KG1 (cell line): ENCODE data around the gene KLHL13.
"Not testable (repeated sequence)": the region's sequence is repeated elsewhere in the genome, so short reads cannot be mapped to it uniquely, and the experiment has no call there.

Experiments
- DNase-seq: peaks from one replicate; lab custom pipeline; 2025; lab: John Stamatoyannopoulos, UW

The KLHL13 gene, protein sequence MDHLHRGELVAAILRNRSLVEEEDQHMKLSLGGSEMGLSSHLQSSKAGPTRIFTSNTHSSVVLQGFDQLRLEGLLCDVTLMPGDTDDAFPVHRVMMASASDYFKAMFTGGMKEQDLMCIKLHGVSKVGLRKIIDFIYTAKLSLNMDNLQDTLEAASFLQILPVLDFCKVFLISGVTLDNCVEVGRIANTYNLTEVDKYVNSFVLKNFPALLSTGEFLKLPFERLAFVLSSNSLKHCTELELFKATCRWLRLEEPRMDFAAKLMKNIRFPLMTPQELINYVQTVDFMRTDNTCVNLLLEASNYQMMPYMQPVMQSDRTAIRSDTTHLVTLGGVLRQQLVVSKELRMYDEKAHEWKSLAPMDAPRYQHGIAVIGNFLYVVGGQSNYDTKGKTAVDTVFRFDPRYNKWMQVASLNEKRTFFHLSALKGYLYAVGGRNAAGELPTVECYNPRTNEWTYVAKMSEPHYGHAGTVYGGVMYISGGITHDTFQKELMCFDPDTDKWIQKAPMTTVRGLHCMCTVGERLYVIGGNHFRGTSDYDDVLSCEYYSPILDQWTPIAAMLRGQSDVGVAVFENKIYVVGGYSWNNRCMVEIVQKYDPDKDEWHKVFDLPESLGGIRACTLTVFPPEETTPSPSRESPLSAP

DNA sequence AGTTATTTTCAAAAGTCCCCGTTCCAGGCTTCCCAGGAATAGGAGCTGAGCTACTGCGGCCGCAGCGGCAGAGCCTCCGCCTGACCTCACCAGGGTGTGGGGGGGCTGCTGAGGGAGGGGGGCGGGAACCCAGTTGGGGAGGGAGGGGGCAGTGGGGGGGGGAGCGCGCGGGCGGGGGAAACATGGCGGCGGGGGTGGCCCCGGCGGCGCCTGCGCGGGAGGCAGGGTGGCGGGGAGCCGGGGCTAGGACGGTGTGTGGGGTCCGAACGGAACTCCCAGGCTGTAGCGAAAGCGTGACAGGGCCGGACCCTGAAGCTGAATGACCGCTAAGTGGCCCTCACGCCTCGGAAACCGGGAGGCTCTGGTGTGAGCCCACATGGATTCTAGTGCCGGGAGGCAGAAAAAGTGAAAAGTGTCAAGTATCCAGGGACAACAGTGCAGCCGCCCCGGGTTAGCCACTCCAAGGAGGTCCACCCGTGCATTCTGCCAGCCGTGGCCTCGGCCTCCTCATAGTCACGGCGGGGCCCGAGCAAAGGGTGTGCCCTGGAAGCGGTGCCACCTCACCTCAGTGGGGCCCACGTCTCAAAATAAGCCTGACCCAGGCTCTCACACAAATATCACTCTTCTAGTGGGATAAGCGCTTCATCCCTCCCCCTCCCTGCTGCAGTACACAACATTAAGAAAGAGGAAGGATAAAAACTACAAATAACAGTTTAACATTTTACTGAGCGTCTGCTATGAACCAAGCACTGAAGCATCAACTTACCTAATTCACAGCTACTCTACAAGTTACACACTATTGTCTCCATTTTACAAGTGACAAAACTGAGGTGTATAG lies at the start of gene KLHL13:
Gene KLHL13, minus strand, starts transcription at position 98 of the 838 bp plus-strand sequence. CDS start 88,337 bp downstream, outside the sequence.
- DNase-seq = no peak

DNA sequence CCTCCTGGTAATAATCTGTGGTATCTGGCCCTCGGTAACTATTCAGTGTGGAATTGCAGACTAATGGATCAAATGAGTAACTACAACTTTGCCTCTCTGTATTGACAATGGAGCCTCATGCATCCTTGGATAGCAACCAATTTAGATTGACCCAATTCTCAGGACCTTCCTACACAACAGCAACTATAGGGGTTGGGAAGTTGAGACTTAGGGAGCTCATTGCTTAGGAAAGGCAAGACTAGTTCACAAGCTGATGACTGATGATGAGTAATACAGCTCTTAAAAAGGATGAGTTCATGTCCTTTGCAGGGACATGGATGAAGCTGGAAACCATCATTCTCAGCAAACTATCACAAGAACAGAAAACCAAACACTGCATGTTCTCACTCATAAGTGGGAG lies 47.5 kb upstream of the KLHL13 start:
- no peak for DNase-seq

DNA sequence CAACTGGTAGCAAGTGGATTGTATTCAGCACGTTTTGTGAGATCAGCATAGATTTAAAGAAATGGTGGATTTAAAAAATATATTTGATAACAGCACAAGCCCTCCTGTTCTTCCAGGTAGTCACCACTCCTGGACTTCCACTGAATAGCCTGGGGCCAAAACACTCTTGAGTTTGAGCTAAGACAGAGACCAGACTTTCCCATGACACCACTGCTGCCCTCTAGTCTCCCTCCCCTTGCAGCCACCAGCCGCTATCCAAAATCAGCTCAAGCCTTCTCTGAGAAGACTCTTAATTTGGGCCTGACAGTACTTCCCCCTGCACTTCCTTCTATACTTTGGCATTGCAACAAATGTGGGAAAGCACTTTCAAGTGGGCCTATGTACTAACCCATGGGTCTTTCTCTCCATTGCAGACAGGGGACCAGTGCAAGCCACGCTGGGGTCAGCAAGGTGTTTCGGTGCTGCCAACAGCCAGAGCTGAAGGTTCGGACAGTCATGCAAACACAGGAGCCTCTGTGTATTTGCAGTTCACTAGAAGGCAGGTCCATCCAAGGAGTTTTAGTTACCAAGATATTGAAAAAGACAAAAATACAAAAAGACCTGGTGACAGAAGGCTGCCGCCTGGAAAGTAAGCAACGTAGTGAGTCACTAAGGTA lies 40.5 kb upstream of the KLHL13 start:
- no peak for DNase-seq

DNA sequence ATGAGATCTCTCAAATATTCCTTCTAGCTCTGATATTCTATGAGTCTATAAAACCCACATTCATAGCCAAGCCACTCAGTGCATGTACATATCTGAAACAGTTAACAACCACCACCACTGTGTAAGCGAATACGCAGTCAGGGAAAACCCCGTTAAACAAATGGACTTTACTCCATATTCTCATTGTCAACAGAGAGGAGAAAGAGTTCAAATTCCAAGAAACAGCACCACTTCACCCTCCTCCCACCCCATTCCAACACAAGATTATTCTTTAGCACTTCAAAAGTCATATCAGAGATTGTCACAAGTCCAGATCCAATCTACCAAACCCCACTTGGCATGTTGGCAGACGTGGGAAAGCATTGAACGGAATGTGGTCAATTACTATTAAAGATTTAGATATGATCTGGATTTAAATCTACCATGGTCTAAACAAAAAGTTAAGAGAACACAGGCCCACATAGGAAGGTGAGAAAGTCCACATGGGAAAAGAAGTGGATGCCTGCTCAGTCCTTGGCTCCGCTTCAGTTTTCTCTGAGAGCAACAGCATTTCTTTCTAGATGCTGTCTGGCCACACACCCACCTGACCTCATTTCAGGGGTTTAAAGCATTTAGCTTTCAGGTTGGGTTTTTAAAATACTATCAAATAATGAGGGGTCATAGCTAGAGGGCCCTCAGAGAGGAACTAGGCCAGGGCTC lies 39.8 kb upstream of the KLHL13 start:
- DNase-seq = no peak

DNA sequence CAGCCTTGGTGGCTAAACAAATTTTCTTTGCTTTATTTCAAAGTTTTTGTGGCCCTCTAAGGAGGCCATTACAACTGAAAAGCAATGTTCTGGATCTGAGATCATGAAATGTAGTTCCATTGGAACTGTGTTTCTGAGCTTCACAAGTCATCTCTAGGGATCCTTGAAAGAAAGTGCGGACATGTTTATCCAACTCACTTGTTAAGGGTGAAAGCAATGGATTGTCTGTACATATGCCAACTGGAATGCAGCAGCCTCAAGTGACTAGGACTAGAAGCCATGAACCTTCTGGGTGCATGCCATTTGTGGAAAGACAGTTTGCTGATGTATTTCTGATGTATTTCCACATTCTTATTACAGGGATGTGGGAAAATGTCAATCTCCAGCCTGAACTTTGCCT lies 36.7 kb upstream of the KLHL13 start:
- DNase-seq = no peak

DNA sequence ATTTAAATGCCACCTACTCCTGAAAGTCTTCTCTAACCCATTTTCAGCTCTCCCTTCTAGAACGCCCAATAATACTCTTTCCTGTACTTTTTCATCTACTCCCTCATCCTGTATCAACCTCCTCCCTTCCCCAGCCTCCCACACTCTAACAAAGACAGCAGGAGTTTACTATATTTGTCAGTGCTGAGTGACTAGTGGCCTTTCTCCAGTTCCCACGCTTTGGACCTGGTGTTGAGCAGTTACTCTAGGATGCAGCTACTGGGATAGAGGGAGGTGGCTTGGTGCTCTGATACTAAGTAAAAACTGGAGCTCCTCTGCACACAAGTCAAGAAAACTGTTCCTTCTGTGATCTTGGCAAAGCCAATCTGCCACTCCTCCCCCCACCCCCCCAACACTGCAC lies 36.1 kb upstream of the KLHL13 start:
- no peak for DNase-seq

DNA sequence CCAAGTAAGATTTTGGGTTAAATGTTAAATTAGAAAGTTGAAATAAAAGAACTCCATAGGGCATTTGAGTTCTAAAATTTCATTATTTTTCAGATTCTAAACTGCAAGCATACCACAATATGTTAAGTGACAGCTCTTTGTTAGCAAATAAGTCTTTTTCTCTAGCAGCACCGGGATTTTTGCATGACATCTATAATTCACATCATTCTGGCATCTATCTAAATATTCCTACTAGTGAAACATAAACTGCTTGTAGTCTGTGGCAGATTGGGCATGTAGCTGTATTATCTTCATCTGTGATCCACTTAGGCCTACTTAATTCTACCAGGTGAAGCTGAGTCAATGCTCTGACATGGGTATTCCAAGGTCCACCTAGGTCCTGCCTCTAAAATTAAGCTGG lies 32.1 kb upstream of the KLHL13 start:
- no peak for DNase-seq

DNA sequence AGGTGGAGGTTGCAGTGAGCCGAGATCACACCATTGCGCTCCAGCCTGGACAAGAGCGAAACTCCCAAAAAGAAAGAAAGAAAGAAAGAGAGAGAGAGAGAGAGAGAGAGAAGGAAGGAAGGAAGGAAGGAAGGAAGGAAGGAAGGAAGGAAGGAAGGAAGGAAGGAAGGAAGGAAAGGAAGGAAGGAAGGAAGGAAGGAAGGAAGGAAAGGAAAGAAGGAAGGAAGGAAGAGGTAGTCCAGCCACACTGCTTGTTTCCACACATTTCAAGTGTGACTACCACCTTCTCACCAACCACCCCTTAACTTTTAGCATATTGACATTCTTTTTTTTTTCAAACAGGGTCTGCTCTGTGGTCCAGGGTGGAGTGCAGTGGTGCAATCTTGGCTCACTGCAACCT lies 31.2 kb upstream of the KLHL13 start:
- not testable (repeated sequence) for DNase-seq

DNA sequence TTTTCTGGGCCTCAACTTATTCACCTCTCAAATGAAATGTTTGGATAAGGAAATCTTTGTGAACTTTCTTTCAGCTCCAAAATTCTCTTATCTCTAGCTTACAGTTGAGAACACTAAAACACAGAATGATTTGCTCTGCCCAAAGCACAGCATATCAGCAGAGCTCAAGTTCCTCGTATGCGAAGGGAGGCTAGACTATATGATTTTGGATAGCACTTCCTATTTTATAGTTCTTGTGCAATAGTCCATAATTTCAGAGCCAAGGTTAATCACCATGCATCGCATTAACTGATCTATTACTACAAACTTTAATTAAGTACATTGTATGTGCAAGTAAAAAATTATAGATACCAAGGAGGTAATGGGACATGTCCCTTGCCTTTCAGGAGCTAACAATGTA lies 27.0 kb upstream of the KLHL13 start:
- no peak for DNase-seq

DNA sequence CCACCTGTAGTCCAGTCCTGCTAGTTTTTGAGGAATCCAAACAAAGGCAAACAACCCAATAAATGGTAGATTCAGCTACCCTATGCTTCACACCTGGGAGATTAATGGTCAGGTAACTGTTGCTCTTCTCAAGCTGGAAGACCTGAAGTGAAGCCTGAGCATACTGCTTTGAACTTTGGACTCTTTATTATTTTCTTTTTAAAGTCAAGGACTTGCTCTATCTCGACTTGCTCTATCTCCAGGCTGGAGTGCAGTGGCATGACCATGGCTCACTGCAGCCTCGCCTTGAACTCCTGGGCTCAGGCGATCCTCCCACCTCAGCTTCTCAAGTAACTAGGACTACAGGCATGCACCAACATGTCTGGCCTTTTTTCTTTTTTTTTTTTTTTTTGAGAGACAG lies 14.7 kb upstream of the KLHL13 start:
- DNase-seq = no peak

DNA sequence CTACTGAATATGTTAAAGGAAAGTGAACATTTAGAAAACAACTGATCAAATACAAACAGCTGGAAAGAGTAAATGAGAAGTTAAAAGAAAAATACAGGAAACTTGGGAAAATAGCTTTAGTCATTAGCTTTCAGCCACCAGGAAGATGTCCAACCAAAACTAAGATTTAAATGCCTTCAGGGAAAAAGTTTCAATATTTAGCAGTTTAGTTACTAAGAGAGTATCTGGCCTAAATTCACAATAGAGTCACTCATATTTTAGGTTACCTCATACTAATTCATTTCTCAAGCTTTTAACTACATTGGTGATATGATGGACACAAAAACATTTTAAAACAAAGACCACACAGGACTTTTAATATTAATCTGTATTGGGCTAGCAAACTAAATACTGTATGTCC lies 13.1 kb upstream of the KLHL13 start:
- no peak for DNase-seq

DNA sequence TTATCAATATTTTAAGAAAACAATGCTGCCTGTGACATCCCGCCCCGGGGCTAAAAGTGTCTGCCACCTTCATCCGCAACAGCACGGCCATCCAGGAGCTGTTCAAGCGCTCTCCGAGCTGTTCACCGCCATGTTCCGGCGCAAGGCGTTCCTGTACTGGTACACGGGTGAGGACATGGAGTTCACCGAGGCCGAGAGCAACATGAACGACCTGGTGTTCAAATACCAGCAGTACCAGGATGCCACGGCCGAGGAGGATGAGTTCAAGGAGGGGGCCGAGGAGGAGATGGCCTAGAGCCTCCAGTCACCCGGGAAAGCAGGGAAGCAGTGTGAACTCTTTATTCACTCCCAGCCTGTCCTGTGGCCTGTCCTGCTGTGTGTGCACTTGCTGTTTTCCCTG lies 12.1 kb upstream of the KLHL13 start:
- DNase-seq = no peak

DNA sequence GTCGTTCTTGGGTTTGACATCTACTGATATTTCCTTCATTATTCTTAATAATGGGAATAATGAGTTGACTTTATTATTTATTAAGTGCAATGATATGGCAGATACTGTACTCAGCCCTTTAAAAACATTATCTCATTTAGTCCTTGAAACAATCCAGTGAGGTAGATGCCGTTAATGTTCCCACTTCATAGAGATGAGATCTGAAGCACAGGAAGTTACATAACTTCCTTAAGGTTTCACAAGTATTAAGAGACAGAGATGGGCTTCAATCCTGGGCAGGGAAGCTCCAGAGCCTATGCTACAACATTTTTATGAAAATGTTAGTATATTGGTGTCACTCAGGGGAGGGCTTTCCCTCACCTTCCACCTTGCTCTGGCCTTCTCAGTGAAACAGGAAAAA lies 9.7 kb upstream of the KLHL13 start:
- no peak for DNase-seq

DNA sequence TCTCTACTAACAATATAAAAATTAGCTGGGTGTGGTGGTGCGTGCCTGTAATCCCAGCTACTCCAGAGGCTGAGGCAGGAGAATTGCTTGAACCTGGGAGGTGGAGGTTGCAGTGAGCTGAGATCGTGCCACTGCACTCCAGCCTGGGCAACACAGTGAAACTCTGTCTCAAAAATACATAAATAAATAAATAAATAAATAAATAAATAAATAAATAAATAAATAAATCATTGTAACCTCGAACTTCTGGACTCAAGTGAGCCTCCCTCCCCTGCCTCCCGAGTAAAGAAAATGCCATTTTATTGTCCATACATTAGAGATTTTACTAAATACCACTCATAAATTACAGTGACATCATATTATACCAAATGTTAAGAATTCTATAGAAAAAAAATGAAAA lies 7.6 kb upstream of the KLHL13 start:
- DNase-seq = not testable (repeated sequence)

DNA sequence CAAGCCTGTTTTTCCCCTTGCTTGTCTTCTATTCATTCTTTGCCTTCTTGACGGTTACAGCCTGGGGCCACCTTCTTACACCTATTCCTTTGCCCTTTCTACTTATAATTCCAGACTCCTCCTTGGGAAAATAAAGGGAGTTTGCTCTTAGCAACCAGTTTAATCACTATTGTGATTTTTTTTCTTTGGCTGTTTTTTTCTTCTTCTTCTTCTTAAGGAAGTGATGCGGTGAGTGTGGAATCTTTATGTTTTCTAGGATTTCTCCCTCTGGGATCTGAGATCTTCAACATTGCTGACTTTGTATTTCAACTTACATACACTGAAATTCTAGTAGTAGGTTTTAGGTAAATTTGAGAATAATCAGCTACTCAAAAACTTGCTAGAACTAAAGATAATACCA lies 1.1 kb upstream of the KLHL13 start:
- DNase-seq = no peak

DNA sequence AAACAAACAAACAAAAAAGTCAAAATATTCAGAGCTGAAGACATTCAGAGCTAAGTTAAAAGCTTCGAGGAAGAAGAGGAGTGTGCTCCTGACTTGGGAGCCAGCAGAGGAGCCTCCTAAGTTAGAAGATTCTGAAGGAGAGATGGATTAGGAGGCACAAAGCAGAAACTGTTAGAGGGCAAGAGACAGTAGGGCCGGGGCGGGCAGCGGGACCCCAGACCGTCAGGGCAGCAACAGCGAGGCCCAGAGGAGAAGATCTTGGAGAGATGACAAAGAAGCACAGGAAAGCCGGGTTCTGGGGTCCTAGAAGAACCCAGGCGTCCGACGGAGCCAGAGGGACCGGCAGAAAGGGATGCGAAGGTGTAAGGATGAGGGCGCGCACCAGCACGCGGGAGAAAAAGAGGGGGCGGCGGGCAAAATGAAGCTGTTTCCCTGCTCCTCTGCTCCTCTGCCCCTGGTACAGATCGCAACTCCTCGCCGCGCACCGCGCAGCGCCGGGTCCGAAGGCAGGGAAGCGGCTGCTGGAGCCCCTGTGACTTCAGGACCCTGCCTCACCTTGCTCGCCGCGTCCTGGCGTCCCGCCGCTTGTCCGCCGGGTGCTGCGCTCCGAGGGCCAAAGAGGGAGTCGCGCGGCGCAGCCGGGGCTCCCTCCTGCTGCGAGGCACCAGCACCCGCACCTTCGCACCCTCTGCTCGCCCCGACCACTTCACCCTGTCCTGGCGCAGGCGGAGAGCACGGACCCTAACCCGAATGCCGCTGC lies 477 bp downstream of the KLHL13 start:
- DNase-seq = no peak

DNA sequence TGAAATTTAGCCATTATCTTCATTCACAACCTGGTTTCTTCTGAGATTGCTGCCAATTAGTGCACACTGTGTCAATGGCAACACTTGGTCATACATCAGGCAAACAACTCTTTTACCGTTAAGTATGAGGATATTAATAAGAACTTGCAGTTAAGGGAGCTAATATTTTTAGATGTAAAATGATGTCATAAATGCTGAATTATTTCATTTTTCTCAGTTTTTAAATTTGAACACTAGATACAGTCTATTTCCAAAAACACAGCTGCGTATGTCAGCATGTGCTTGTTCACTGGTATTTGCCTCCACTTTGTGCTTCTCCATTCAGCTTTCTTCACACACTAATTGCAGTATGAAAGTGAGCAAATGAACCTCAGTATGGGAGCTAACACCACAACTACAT lies 1.6 kb downstream of the KLHL13 start:
- no peak for DNase-seq

DNA sequence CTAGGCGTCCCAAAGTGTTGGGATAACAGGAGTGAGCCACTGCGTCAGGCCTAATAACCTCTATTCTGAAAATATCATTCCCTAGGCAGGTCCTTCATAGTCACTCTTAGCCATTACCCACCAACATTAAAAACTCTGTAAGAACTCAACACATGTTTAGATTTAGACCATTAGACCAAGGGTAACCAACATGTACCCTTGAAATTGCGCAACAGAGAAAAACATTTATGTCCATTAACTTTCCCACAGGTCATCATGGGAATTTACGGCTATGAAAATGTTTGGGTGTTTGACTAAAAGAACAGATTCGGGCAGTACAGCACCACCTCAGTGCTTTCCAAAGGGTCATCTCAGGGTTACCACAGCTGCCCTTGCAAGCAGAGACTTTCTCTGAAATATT lies 7.5 kb downstream of the KLHL13 start:
- no peak for DNase-seq

DNA sequence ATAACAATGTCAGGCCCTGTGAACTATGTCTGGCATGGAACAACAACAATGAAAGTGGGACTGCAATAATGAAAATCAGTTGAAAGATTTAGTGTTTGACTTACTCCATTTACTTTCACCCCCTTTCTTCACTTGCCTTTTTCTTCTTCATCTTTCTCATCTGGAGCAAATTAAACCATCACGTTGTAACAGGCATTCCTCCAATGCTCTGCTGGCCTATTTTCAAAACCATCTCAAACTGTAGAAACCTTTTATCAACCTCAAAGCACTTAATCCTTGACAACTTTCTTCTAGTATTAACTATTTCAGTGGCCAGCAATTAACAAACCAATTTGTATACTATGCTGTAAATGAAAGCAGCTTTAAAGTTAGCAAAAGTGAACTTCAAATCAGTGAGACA lies 8.3 kb downstream of the KLHL13 start:
- no peak for DNase-seq

DNA sequence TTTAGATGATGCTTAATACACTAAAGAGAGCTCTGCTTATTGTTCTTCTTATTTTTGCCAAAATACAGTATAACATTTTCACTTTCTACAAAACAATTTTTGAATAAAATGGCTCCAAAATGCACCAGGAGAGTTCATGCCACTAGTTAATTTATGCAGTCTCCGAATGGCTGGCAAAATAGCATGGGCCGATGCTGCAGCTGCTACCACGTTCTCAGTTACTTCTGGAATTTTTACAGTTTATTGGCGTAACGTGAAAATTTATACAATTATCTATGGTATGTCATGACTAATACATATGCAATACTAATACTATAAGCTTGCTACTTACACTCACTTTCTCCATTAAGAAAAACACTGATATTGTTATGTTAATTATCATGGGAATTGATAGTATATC lies 16.5 kb downstream of the KLHL13 start:
- DNase-seq = no peak

DNA sequence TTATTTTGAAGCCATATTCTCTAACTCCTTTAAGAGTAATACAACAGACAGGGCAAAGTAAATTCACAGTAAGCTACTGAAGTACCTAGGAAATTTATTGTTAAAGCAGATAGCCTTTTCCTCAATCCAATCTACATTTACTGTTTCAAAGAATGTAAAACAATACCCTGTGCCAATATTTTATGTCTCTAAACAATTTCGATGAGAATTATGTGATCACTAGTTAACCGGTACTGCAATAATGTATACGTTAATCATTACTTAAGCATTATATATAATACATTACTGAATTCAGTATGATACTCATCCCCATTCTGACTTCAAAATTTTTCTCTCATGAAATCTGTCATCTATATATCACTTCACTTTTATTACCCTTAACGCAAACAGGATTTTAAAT lies 28.5 kb downstream of the KLHL13 start:
- no peak for DNase-seq
